Activated naive CD4-positive, alpha-beta T cell treated with anti-CD3 and anti-CD28 coated beads, Interleukin-2, amount 50 U/mL, for 72 hours (primary cell): ENCODE results near the gene MLF2. TPM values are rescaled to one million over a fixed set of nuclear protein-coding genes. Genes with fewer than 3 reads are reported as not detected.

Experiments used
- ATAC-seq, 2 donors: fragments of 150-1000 bp; cut with Tn5 transposase; 2 replicates each; pipeline ENCODE4 v1.10.0; 2021; ENCODE audit warnings: mild to moderate bottlenecking in 2 of 2, moderate library complexity in 2 of 2
- DNase-seq, 2 donors: peaks; one replicate each; pipeline ENCODE4 v3.0.0; 2021 to 2022; ENCODE audit warnings: low spot score in 2 of 2
- H3K27ac Mint-ChIP-seq, 2 donors: one replicate each; pipeline ENCODE4 v1.8.0; 2022; ENCODE audit warnings: mild to moderate bottlenecking in 2 of 2, mixed read lengths in 2 of 2
- H3K36me3 Mint-ChIP-seq, 2 donors: one replicate each; pipeline ENCODE4 v1.8.0; 2022; ENCODE audit warnings: mixed read lengths in 2 of 2
- H3K9me3 Mint-ChIP-seq, 2 donors: one replicate each; pipeline ENCODE4 v1.8.0; 2022; ENCODE audit warnings: mixed read lengths in 2 of 2
- total RNA-seq, 2 donors: library from RNA; stranded (reverse); gene quantifications; one replicate each; pipeline ENCODE4 v1.2.3, GENCODE V29; 2022

Gene MLF2
- total RNA-seq, 2 donors from 2014 or later, result 149 to 275 TPM

DNA sequence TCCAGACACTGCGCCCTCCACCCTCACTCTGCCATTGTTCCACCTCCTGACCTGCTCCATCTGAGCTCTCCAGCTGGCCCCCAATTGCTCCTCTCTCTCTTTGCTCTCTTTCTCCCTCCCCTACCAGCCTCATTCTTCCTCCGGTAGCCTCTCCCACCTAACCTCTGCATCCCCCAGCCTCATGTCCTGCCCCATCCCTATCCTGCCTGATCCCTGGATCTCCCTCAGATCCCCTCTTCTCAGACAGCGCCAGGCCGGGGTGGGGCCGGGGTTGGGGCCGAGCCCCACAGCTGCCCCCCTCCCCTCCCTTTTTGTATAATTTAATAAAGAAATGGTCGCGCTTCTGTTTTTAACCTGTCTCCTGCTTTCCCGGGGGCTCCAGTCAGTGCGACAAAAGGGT is 17.7 kb upstream of the MLF2 start:
- ATAC-seq (no peak), DNase-seq (no peak)
- Mint-ChIP-seq H3K36me3 (peaks cover 26 to 46% of the 10 kb centered on the region in 2 donors), H3K9me3 (no peaks in the 10 kb centered on the region), H3K27ac (peak overlapping the region; percentile 75 to 81)

DNA sequence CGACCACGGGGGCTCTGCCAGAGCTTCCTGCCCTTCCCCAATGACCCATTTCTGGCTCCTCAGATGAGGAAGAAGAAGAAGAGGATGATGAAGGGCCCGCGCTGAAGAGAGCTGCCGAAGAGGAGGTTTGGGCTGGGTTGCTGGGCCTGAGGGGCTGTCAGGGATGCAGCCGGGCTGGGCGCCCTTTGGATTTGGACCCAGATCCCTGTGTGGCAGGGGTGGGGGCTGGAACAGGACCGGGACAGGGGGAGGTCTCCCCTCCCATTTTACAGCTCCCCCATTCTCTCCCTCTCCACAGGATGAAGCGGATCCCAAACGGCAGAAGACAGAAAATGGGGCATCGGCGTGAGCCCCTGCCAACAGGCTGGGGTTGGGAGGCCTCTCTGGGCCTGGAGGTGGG is 17.2 kb upstream of the MLF2 start:
- Mint-ChIP-seq H3K27ac (peak overlapping the region in 1 of 2 donors; percentile 75), H3K36me3 (peaks cover 26 to 41% of the 10 kb centered on the region in 2 donors), H3K9me3 (no peaks in the 10 kb centered on the region)
- no peak for DNase-seq
- no peak for ATAC-seq

DNA sequence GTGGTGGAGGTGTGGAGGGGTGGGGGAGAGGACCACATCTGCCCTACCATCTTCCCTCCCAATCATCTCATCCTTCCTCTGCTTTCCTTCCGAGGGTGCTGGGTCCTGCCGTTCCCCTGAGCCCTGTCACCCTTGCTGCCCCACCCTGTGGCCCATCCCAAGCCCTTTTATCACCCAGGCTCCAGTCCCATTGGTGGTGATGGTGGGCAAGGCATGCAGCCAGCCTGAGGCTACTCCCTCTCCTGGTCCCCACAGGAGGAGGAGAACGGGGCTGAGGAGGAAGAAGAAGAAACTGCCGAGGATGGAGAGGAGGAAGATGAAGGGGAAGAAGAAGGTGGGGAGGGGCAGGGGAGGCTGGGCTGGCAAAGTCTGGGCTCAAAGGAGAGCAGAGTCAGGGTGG is 16.7 kb upstream of the MLF2 start:
- Mint-ChIP-seq H3K27ac (peak overlapping the region in 1 of 2 donors; percentile 75), H3K9me3 (no peaks in the 10 kb centered on the region), H3K36me3 (peaks cover 25 to 38% of the 10 kb centered on the region in 2 donors)
- no peak for ATAC-seq
- DNase-seq, result no peak

DNA sequence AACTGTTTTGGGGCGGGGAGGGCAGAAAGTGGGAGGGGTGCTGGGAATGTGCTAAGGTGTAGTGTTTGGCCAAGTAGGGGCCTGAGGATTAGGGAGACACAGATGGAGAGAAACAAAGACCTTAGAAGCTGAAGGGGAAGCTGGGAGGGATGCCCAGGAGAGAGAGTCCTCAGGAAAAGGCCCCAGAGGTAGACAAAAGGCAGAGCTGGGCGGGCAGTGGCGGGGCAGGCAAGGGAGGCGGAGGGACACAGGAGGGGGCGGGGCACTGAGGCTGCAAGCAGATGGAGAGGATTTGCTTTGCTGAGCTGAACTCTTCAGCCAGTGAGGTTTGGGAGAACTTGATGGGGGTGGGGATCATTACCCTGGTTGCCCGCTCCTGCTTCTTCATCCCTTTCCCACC is 16.0 kb upstream of the MLF2 start:
- DNase-seq (no peak), ATAC-seq (no peak)
- no peaks in the 10 kb centered on the region for H3K9me3 Mint-ChIP-seq
- no peak overlapping the region for H3K27ac Mint-ChIP-seq
- H3K36me3 Mint-ChIP-seq, result peaks cover 21 to 39% of the 10 kb centered on the region in 2 donors

DNA sequence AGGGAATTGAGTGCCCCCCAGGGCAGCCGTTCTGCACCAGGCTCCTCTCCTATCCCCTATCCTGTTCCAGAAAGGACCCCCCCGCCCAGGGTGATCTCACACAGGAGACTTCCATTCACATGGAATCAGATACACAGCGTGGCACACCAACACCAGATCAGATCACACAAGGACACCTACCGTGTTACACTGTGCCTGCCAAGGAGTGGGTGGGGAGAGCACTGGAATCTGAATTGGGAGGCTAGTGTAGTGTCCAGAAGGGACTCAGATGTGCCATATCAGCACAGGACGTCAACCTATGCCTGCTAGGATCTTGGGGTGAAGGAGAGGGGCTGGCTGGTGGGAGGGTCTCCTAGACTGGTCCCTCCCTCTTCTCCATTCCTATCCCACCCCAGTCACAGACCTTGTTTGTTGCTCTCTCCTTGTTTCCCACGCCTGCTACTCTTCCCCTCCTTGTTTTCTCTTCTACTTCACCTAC is 15.5 kb upstream of the MLF2 start:
- ATAC-seq (no peak), DNase-seq (no peak)
- Mint-ChIP-seq H3K27ac (no peak overlapping the region), H3K9me3 (no peaks in the 10 kb centered on the region), H3K36me3 (peaks cover 21 to 38% of the 10 kb centered on the region in 2 donors)

- ATAC-seq, result no peak
- DNase-seq, result no peak
- Mint-ChIP-seq H3K36me3 (peaks cover 21 to 32% of the 10 kb centered on the region in 2 donors), H3K9me3 (no peaks in the 10 kb centered on the region), H3K27ac (peak overlapping the region; percentile 30 to 90)
These were observed 14.7 kb upstream of the MLF2 start for GRCh38 chr12:6767353-6768319.

DNA sequence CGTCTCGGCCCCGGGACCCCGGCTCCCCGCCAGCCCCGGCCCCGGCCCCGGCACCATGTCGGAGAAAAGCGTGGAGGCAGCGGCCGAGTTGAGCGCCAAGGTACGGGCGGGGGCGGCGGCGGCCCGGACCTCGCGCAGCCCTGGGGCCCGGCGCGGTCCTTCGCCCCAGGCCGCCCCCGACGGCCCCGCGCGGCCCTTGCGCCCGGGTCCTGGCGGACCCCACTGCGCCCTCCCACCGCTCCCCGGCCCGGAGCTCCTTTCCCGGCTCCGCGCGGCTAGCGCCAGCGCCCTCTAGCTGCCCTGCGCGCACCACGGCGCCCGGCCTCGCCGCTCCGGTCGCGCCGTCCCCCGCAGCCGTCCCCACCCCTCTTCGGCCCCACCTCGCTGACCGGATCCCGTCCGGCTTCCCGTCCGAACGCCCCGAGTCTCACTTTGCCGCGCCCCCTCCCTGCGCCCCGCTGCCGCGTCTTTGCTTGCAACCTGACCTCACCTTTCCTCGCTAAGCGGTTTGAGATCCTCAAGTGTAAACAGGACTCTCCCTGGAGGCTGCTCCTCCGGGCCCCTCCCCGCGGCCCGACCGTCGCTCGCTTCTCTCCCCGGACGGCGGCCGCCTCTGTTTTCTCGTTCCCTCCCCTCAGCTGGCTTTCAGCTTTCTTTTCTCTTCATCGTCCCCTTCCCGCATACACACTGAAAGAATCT is 13.9 kb upstream of the MLF2 start:
- no peaks in the 10 kb centered on the region for H3K9me3 Mint-ChIP-seq
- H3K36me3 Mint-ChIP-seq, result peaks cover 21 to 31% of the 10 kb centered on the region in 2 donors
- ATAC-seq, result peak; percentile 68 to 70
- peak in 1 of 2 donors; percentile 66 for DNase-seq
- H3K27ac Mint-ChIP-seq, result peak overlapping the region; percentile 30 to 80

- Mint-ChIP-seq H3K27ac (peak within 1 kb of the TSS; percentile 70 to 80), H3K9me3 (no peaks in the 10 kb centered on the region), H3K36me3 (peaks cover 21 to 22% of the 10 kb centered on the region in 2 donors)
- DNase-seq (peak in 1 of 2 donors; percentile 54), ATAC-seq (peak; percentile 13 to 23)
These were observed 13.0 kb upstream of the MLF2 start, which contains the start of gene PTMS for GRCh38 chr12:6765634-6766581. Gene PTMS, plus strand, starts transcription at chr12:6766363. Its CDS starts 343 bp downstream, at chr12:6766706.

DNA sequence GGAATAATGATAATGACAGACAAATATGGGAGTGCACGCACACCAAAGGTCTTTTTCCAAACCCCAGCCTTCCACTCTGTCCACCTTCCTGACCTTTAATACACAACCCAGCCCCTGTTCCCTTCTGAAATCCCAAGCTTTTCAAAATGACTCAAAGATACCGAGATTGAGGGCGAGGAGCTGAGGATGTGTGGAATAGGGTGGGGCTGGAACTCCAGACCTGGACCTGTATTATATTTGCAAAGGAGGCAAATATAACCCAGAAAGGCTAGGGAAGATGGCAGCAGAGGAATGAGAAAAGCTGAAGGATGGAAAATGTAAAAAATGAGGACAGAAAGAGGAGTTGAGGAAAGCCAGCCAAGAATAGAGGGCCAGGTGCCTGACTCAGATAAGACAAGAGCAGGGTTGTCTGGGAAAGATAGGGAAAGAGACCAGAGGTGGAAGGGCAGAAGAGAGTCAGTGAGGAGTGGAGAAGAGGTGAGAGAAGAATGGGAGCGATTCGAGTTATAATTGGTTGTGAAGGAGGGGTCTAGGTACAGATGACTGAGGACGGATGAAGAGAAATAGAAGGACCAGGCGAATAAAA is 12.2 kb upstream of the MLF2 start:
- DNase-seq (no peak), ATAC-seq (no peak)
- Mint-ChIP-seq H3K9me3 (no peaks in the 10 kb centered on the region), H3K36me3 (peaks cover 18 to 21% of the 10 kb centered on the region in 2 donors), H3K27ac (peak overlapping the region; percentile 0 to 70)

DNA sequence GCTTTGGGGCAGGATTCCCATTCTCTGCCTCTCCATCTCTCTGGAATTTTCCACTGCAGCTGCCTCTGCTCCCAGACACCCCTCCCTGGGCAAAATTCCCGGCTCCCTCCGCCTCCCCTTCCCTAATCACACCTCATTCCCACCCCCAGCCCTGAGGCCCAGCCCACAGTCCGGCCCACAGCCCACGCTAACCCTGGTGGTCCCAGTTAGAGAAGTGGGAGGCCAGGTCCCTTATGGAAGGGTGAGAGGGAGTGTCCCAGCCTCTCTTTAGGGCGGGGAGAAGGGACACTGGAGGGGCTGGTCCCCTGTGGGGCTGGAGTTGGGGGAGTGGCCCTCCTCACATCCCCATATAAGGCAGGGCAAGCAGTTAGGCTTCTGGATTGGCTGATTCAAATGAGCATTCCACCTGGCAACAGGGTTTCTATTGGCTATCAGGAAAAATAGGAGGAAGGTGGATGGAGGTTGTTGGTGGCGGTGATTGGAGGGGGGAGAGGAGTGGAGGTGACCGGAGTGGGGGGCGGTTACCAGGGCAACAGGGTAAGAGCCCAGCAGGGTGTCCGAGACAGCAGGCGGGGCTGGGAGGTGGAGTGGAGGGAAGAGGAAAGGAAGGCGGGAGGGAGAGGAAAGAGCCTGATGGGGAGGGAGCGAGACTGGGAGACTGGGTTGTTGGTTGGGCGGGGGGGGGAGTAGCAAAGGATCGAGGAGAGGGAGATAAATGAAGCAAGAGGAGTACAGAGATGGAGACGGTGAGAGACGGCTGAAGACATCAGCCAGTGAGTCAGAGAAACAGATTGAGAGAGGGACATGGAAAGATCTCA is 11.3 kb upstream of the MLF2 start:
- peak; percentile 71 to 84 for ATAC-seq
- H3K27ac Mint-ChIP-seq, result no peak overlapping the region
- DNase-seq, result peak in 1 of 2 donors; percentile 55
- H3K36me3 Mint-ChIP-seq, result peaks cover 15 to 21% of the 10 kb centered on the region in 2 donors
- no peaks in the 10 kb centered on the region for H3K9me3 Mint-ChIP-seq

DNA sequence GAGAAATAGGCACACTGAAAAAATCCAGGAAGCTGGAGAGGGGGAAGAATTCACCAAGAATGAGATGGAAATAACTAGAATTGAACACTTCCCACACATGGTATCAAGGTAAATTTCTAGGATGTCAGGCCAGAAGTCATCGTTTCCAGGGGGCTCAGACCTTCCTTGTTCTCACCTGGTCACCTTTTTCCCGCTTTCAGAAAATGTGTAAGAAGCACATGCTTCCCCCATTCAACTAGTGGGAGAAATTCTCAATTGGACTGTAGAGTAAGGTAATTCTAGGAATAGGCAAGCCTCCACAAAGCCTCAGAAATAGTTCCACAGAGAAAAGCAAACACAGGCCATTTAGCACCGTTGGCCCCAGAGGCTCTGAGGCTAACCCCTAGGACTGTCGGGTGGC is 10.4 kb upstream of the MLF2 start:
- DNase-seq, result no peak
- Mint-ChIP-seq H3K36me3 (peaks cover 15 to 21% of the 10 kb centered on the region in 2 donors), H3K27ac (no peak overlapping the region), H3K9me3 (no peaks in the 10 kb centered on the region)
- no peak for ATAC-seq

DNA sequence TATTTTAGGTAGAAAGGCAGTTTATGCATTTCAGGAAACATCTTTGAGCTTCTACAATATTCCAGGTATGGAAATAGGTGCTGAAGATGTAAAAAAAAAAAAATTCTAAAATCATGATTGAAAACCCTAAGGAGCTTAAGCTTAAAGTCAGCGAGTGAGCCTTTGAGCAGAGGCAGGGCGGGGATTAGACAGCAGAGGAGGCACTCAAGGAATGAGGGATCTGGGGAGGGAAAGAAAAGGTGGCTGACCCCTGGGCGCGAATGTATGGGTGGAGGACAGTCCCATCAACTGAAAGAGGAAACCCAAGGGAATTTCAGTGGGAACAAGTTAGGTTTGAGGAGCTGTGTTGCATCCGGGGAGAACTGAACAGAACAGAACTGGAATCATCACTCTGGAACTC is 6.8 kb upstream of the MLF2 start:
- H3K36me3 Mint-ChIP-seq, result peaks cover 0 to 8% of the 10 kb centered on the region in 2 donors
- H3K27ac Mint-ChIP-seq, result no peak overlapping the region
- no peak for ATAC-seq
- DNase-seq, result no peak
- H3K9me3 Mint-ChIP-seq, result no peaks in the 10 kb centered on the region

- H3K27ac Mint-ChIP-seq, result no peak overlapping the region
- no peaks in the 10 kb centered on the region for H3K9me3 Mint-ChIP-seq
- DNase-seq (no peak), ATAC-seq (peak in 1 of 2 donors; percentile 11)
- no peaks in the 10 kb centered on the region for H3K36me3 Mint-ChIP-seq
These were observed 5.7 kb upstream of the MLF2 start for GRCh38 chr12:6758506-6759095.

DNA sequence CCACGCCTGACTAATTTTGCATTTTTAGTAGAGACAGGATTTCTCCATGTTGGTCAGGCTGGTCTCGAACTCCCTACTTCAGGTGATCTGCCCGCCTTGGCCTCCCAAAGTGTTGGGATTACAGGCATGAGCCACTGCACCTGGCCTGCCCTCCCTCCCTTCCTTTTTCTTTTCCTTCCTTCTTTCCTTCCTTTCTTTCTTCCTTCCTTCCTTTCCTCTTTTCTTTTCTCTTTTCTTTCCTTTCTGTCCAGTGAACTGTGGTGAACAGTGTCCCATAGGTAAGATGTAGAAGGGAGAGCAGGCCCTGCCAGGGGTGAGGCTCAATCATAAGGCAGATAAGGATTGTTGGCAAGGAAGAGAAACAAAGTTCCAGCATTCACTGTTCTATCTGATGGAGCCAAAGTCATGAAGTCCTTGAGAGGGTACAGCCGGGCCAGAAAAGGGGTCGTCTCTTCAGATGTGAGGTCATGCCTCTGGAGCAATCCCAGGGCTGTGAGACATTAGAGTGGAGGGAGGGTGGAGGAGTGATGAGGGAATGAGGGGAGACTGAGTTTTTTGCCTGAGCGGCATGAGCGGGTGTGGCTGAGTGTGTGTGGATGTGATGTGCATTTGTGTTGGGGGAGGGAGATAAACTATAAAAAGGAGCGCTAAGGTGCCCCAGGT is 4.2 kb upstream of the MLF2 start:
- H3K36me3 Mint-ChIP-seq, result peaks cover under 1 to 5% of the 10 kb centered on the region in 2 donors
- ATAC-seq (no peak), DNase-seq (no peak)
- no peak overlapping the region for H3K27ac Mint-ChIP-seq
- H3K9me3 Mint-ChIP-seq, result no peaks in the 10 kb centered on the region
